SKM-1 (cell line): ENCODE data around the gene ZNF157.
A peak's percentile ranks its signal among the peaks of the same experiment; 100 is the strongest.
"Not testable (repeated sequence)": the region's sequence is repeated elsewhere in the genome, so short reads cannot be mapped to it uniquely, and the experiment has no call there.

Experiments
- DNase-seq: peaks from one replicate; lab custom pipeline; 2025; ENCODE audit not compliant: unreplicated experiment; lab: John Stamatoyannopoulos, UW

ZNF157 gene

GRCh38 chrX:47370278-47370677 lies at the start of gene ZNF157:
Gene ZNF157, plus strand, starts transcription at chrX:47370578. Its CDS starts 91 bp downstream, at chrX:47370669.
- no peak for DNase-seq

DNA sequence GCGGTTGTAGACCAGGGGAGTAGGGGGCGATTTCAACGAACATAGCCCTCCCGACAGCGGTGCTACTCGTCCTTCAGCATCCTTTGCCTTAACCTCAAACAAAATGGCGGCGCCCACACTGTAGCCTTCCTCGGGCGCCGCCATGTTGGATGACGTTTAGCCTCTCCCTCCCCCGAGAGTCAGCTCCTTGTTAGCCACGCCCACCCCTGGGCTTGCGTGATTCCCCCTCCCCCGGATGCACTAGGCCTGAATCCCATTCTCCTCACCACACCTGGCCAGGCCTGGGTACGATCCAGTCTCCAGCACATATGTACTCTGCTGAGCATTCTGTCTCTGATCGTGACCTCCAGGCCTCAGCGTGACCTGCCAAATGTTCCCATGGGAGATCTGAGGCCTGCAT lies 49.0 kb upstream of the ZNF157 start:
- DNase-seq, result no peak

GRCh38 chrX:47321823-47322371 lies 48.5 kb upstream of the ZNF157 start:
- DNase-seq, result no peak

- DNase-seq, result no peak
Observed at GRCh38 chrX:47327902-47328301, 42.5 kb upstream of the ZNF157 start.

GRCh38 chrX:47332729-47333128 lies 37.6 kb upstream of the ZNF157 start:
- DNase-seq, result not testable (repeated sequence)

- no peak for DNase-seq
Observed at GRCh38 chrX:47351706-47352105, 18.7 kb upstream of the ZNF157 start.

- no peak for DNase-seq
Observed at GRCh38 chrX:47358387-47359065, 11.9 kb upstream of the ZNF157 start.

GRCh38 chrX:47360423-47361179 lies 9.8 kb upstream of the ZNF157 start:
- DNase-seq, result no peak

- peak; percentile 84 for DNase-seq
Observed at GRCh38 chrX:47361538-47362511, 8.6 kb upstream of the ZNF157 start.

- peak; percentile 34 for DNase-seq
Observed at GRCh38 chrX:47366041-47366722, 4.2 kb upstream of the ZNF157 start.

GRCh38 chrX:47373198-47373597 lies 2.8 kb downstream of the ZNF157 start:
- no peak for DNase-seq

DNA sequence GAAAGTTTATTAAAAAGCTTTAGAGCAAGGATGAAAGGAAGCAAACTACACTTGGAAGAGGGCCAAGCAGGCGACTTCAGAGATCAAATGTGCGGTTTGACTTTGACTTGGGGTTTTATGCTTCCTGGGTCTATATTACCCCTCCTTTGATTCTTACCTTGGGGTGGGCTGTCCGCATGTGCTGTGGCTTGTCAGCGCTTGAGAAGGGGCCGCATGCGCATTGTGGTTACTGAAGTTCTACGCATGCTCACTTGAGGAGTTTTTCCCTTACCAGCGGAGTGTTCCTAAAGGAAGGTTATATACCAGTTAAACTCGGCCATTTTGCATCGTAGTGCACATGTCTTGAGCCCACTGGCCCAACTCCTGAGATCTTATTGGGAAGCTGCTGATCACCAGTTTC lies 9.9 kb downstream of the ZNF157 start:
- DNase-seq, result no peak

GRCh38 chrX:47380837-47381236 lies 10.5 kb downstream of the ZNF157 start:
- not testable (repeated sequence) for DNase-seq

DNA sequence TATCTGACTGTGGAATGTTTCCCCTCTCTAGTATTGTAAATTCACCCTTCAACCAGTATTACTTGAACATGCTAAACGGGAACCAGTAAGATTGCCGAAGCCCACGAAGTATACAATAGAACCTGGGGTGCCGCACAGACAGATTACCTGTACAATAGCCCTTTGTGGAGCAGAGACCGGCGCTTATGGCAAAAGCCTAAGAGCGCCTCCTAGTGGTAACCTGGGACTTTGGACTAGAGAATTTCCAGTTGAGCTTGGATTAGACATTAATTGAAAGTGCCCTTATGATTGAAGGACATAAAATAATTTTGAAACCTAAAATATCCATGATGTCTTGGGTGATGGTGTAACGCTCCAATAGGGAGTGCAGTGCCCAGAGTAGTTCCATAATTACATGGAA lies 14.1 kb downstream of the ZNF157 start:
- peak; percentile 12 for DNase-seq

DNA sequence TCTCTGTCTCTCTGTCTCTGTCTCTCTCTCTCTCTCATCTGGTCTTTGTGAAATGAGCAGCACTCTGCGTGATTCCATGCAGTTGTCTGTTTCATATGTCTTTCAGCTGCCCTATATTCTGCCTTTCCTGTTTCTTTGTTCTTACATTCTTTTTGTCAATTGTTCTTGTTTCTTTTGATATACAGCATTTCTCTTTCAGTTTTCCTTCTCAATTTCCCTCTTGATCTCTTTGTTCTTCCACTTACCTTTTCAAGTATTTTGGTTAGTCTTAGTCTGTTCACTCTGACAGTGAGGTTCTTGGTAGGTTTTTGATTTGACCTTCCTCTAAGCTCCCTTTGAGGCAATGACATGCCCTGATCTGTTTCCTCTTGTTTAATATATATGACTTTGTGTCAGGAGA lies 20.4 kb downstream of the ZNF157 start:
- DNase-seq, result no peak

GRCh38 chrX:47413179-47413594 lies 42.8 kb downstream of the ZNF157 start:
- DNase-seq, result no peak

GRCh38 chrX:47420265-47420664 lies 49.9 kb downstream of the ZNF157 start:
- DNase-seq, result no peak

DNA sequence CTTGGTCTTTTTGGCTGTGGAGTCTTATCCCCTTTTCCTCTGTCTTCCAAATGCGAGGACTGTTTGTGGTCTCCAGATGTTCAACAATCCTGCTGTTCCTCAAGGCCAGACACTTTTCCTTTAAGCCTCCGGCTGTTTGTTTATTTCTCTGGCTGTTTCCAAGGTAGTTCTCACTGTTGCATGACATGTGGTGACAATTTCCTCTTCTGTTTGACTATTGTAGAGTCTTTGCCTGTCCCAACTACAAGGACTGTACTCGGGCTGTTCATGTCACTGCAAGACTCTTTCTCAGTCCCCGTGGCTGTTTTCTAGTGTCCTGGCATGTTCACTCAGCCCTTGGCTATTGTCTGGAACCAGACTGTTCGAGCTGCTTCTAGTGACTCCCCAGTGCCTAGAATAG lies 50.6 kb downstream of the ZNF157 start:
- DNase-seq, result no peak

DNA sequence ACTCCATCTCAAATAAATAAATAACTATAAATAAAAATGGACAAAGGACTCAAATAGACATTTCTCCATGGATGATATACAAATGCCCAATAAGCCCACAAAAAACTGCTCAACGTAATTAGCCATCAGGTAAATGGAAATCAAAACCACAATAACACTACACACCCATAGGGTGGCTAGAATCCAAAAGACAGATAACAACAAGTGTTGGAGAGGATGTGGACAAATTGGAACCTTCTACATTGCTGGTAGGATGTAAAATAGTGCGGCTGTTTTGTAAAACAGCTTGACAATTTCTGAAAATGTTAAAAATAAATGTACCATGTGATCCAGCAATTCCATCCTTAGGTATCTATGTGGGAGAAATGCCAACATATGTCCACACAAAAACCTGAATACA lies 52.1 kb downstream of the ZNF157 start:
- DNase-seq, result no peak

DNA sequence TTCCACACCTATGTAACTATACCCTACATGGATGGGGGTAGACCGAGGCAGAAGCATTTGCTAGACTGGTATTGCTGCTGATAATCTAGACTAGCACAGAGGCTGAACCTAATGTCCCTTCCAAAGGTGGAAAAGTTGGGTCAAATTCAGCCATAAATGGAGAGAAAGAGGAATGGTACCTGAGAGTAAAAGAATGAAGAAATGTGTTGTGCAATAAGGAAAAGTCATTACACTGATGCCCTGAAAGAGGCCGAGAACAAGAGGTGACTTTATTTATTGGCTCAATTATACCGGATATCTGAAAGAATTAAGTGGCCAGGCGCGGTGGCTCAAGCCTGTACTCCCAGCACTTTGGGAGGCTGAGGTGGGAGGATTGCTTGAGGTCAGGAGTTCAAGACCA lies 60.5 kb downstream of the ZNF157 start:
- DNase-seq, result no peak

DNA sequence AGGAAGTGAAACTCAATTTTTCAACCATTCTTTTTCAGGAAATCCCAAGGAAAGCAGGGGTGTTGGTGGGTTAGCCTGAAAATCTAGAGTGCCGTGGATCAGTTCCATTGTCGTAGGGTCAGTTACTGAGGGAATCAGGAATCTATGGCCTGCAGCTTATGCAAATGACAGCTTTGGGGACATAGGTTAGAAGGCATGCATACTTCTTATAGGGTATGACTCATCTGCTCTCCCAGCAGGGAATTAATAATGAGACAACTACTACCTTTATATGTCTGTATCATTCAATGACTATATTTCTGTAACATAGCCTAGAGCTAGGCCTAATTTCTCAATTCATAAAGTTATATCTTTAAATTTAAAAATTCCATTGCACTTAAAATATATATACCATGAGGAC lies 76.1 kb downstream of the ZNF157 start:
- DNase-seq, result no peak
